H9 (cell line): ENCODE results near the gene SASH3. TPM values are rescaled to one million over a fixed set of nuclear protein-coding genes. Genes with fewer than 3 reads are reported as not detected.

ENCODE experiments used
- DNase-seq: peaks from one replicate; pipeline ENCODE4 v3.0.0-alpha.2; 2017
- H2AFZ ChIP-seq: one replicate; pipeline ENCODE4 v1.6.1; 2013; ENCODE audit warnings: mild to moderate bottlenecking, low read length, control low read depth, moderate library complexity
- H2AK5ac ChIP-seq: 2 replicates; pipeline ENCODE4 v1.6.1; 2013; ENCODE audit warnings: low read length, control low read depth, mixed read lengths; ENCODE audit not compliant: insufficient read length
- H2BK120ac ChIP-seq: one replicate; pipeline ENCODE4 v1.6.1; 2013; ENCODE audit warnings: low read depth, mild to moderate bottlenecking, low read length, control low read depth, inconsistent platforms; ENCODE audit not compliant: poor library complexity, severe bottlenecking
- H2BK12ac ChIP-seq: 2 replicates; pipeline ENCODE4 v1.6.1; 2013; ENCODE audit warnings: low read length, control low read depth, mixed read lengths, low read depth; ENCODE audit not compliant: insufficient read length
- H2BK15ac ChIP-seq: 2 replicates; pipeline ENCODE4 v1.6.1; 2013; ENCODE audit warnings: low read depth, low read length, control low read depth
- H2BK20ac ChIP-seq: one replicate; pipeline ENCODE4 v1.6.1; 2013; ENCODE audit warnings: low read depth, mild to moderate bottlenecking, low read length, control low read depth, inconsistent platforms; ENCODE audit not compliant: poor library complexity, severe bottlenecking
- H2BK5ac ChIP-seq: 2 replicates; pipeline ENCODE4 v1.6.1; 2013; ENCODE audit warnings: low read length, control low read depth, mixed read lengths; ENCODE audit not compliant: insufficient read length
- H3K14ac ChIP-seq: 2 replicates; pipeline ENCODE4 v1.6.1; 2013; ENCODE audit warnings: low read length, control low read depth; ENCODE audit not compliant: insufficient read depth
- H3K18ac ChIP-seq: 2 replicates; pipeline ENCODE4 v1.6.1; 2013; ENCODE audit warnings: low read depth, mild to moderate bottlenecking, mixed read lengths, low read length, control low read depth; ENCODE audit not compliant: insufficient read length
- H3K23ac ChIP-seq: 2 replicates; pipeline ENCODE4 v1.6.1; 2013; ENCODE audit warnings: low read length, control low read depth, mixed read lengths, low read depth; ENCODE audit not compliant: insufficient read length
- H3K23me2 ChIP-seq: 2 replicates; pipeline ENCODE4 v1.6.1; 2013; ENCODE audit warnings: low read depth, mild to moderate bottlenecking, mixed read lengths, low read length, control low read depth; ENCODE audit not compliant: insufficient read length, poor library complexity, severe bottlenecking
- H3K27ac ChIP-seq: 2 replicates; pipeline ENCODE4 v1.5.1; 2013; ENCODE audit warnings: low read length, control low read depth, mixed read lengths, low read depth; ENCODE audit not compliant: insufficient read length
- H3K27me3 ChIP-seq: 2 replicates; pipeline ENCODE4 v1.6.1; 2013; ENCODE audit warnings: low read length, control low read depth, inconsistent platforms; ENCODE audit not compliant: insufficient read depth
- H3K4ac ChIP-seq: 2 replicates; pipeline ENCODE4 v1.6.1; 2013; ENCODE audit warnings: low read depth, mild to moderate bottlenecking, control low read depth, inconsistent platforms, low read length, moderate library complexity
- H3K4me1 ChIP-seq: 2 replicates; pipeline ENCODE4 v1.6.1; 2013; ENCODE audit warnings: low read length, control low read depth, inconsistent platforms; ENCODE audit not compliant: insufficient read depth
- H3K4me2 ChIP-seq: 2 replicates; pipeline ENCODE4 v1.6.1; 2013; ENCODE audit warnings: low read length, control low read depth, mixed read lengths; ENCODE audit not compliant: insufficient read length, insufficient read depth
- H3K56ac ChIP-seq: 2 replicates; pipeline ENCODE4 v1.6.1; 2013; ENCODE audit warnings: low read depth, mild to moderate bottlenecking, mixed read lengths, low read length, control low read depth; ENCODE audit not compliant: insufficient read length
- H3K79me1 ChIP-seq: 2 replicates; pipeline ENCODE4 v1.6.1; 2013; ENCODE audit warnings: low read depth, mild to moderate bottlenecking, moderate library complexity, low read length, control low read depth, inconsistent platforms; ENCODE audit not compliant: insufficient read depth, poor library complexity, severe bottlenecking
- H3K79me2 ChIP-seq: 2 replicates; pipeline ENCODE4 v1.6.1; 2013; ENCODE audit warnings: low read length, control low read depth, inconsistent platforms; ENCODE audit not compliant: insufficient read depth
- H3K9ac ChIP-seq: 2 replicates; pipeline ENCODE4 v1.6.1; 2013; ENCODE audit warnings: low read length, control low read depth, mixed read lengths; ENCODE audit not compliant: insufficient read length; ENCODE audit errors: extremely low read depth
- H3K9me3 ChIP-seq: one replicate; pipeline ENCODE4 v1.6.1; 2013; ENCODE audit warnings: low read depth, low read length, inconsistent platforms; ENCODE audit not compliant: control insufficient read depth
- H3T11ph ChIP-seq: one replicate; pipeline ENCODE4 v1.6.1; 2013; ENCODE audit warnings: mild to moderate bottlenecking, low read length, control low read depth, inconsistent platforms
- H4K20me1 ChIP-seq: one replicate; pipeline ENCODE4 v1.6.1; 2013; ENCODE audit not compliant: control insufficient read depth, insufficient read length, insufficient read depth
- H4K5ac ChIP-seq: 2 replicates; pipeline ENCODE4 v1.6.1; 2013; ENCODE audit warnings: low read depth, mild to moderate bottlenecking, mixed read lengths, low read length, control low read depth; ENCODE audit not compliant: insufficient read length
- H4K8ac ChIP-seq: replicated peaks from 2 replicates; pipeline ENCODE4 v1.6.1; 2013; ENCODE audit warnings: low read length, control low read depth, mixed read lengths, low read depth; ENCODE audit not compliant: insufficient read length
- H4K91ac ChIP-seq: 2 replicates; pipeline ENCODE4 v1.6.1; 2013; ENCODE audit warnings: low read depth, mild to moderate bottlenecking, moderate library complexity, mixed read lengths, low read length, control low read depth; ENCODE audit not compliant: insufficient read length
- H3K27ac Mint-ChIP-seq, 3 experiments: 2 replicates in 2 of 3; 3 replicates in 1 of 3; pipeline ENCODE4 v1.8.0; 2020 to 2021; ENCODE audit warnings: mixed read lengths in 3 of 3, mild to moderate bottlenecking in 1 of 3, moderate library complexity in 1 of 3
- H3K27me3 Mint-ChIP-seq: 2 replicates; pipeline ENCODE4 v1.8.0; 2021; ENCODE audit warnings: low read depth, mild to moderate bottlenecking, moderate library complexity, mixed read lengths
- H3K36me3 Mint-ChIP-seq, 3 experiments: 2 replicates in 2 of 3; 3 replicates in 1 of 3; pipeline ENCODE4 v1.8.0; 2020 to 2021; ENCODE audit warnings: low read depth in 3 of 3, mixed read lengths in 3 of 3; ENCODE audit not compliant: insufficient read depth in 1 of 3
- H3K4me1 Mint-ChIP-seq, 2 experiments: 2 replicates each; pipeline ENCODE4 v1.8.0; 2020; ENCODE audit warnings: mixed read lengths in 2 of 2
- H3K4me3 Mint-ChIP-seq, 2 experiments: 2 replicates in 1 of 2; 3 replicates in 1 of 2; pipeline ENCODE4 v1.8.0; 2020 to 2021; ENCODE audit warnings: mild to moderate bottlenecking in 2 of 2, mixed read lengths in 2 of 2, moderate library complexity in 1 of 2
- H3K9me3 Mint-ChIP-seq, 2 experiments: 2 replicates in 1 of 2; 3 replicates in 1 of 2; pipeline ENCODE4 v1.8.0; 2020; ENCODE audit warnings: mild to moderate bottlenecking in 2 of 2, mixed read lengths in 2 of 2, moderate library complexity in 1 of 2
- WGBS: extraction: QIAGEN DNeasy Blood & Tissue Kit; methylation state at CpG from one replicate; pipeline ENCODE4 v1.1.7; 2013; ENCODE audit warnings: missing lambda C conversion rate, low lambda C conversion rate, mixed read lengths; ENCODE audit not compliant: insufficient read length; ENCODE audit errors: extremely low coverage; 5-methylcytosine and 5-hydroxymethylcytosine counted together
- total RNA-seq: library from RNA; stranded (reverse); gene quantifications from 2 replicates; pipeline ENCODE4 v1.2.1, GENCODE V29; 2021
- TF ChIP-seq, protein P1 (sequence below): fragments of 200-600 bp; sonication (generic); conservative IDR thresholded peaks from 3 replicates; pipeline ENCODE4 v1.8.0; 2021; ENCODE audit warnings: antibody characterized with exemption, mild to moderate bottlenecking

The SASH3 gene
- total RNA-seq, 1 experiment from 2014 or later, result not detected

DNA sequence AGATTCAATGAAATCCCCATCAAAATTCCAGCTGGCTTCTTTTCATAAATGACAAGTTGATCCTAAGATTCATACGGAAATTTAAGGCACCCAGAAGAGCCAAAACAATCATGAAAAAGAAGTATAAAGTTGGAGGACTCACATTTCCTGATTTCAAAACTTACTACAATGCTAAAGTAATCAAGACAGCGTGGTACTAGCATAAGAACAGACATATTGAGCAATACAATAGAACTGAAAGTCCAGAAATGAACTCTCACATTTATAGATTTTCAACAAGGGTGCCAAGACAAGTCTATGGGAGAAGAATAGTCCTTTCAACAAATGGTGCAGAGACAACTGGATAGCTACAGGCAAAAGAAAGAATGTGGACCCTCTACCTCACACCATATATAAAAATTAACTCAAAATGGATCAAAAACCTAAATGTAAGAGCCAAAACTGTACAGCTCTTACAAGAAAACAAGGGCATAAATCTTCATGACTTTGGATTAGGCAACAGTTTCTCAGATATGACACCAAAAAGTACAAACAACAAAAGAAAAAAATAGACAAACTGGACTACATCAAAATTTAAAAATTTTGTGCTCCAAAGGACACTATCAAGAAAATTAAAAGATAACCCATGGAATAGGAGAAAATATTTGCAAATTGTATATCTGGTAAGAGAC lies 28.5 kb downstream of the SASH3 start:
- Histone ChIP-seq H2BK20ac (no peak overlapping the region), H3K56ac (no peak overlapping the region), H2BK120ac (no peak overlapping the region), H3K79me1 (no peaks in the 10 kb centered on the region), H3K4ac (no peak overlapping the region), H3K27ac (no peak overlapping the region), H2BK15ac (no peak overlapping the region), H4K5ac (no peak overlapping the region), H3T11ph (no peak overlapping the region), H2AFZ (no peak overlapping the region), H3K4me1 (no peaks in the 10 kb centered on the region), H4K20me1 (no peaks in the 10 kb centered on the region), H3K14ac (no peak overlapping the region), H3K4me2 (no peak overlapping the region), H3K9me3 (no peaks in the 10 kb centered on the region), H2AK5ac (no peak overlapping the region), H3K23me2 (no peaks in the 10 kb centered on the region), H3K79me2 (no peaks in the 10 kb centered on the region), H3K23ac (no peak overlapping the region), H3K27me3 (no peaks in the 10 kb centered on the region), H4K8ac (no peak overlapping the region), H2BK12ac (no peak overlapping the region), H3K18ac (no peak overlapping the region), H3K9ac (no peak overlapping the region), H4K91ac (no peak overlapping the region), H2BK5ac (no peak overlapping the region)
- no peak for DNase-seq
- Mint-ChIP-seq H3K27ac (no peak overlapping the region), H3K4me1 (no peaks in the 10 kb centered on the region), H3K9me3 (peaks cover 0 to 53% of the 10 kb centered on the region in 2 experiments; a peak in 2 of 5 replicates), H3K27me3 (no peaks in the 10 kb centered on the region; the same call in 1 of the 2 replicates), H3K36me3 (peaks cover 39 to 47% (median 40%) of the 10 kb centered on the region in 3 experiments), H3K4me3 (no peak overlapping the region)
- TF ChIP-seq, protein P1, sequence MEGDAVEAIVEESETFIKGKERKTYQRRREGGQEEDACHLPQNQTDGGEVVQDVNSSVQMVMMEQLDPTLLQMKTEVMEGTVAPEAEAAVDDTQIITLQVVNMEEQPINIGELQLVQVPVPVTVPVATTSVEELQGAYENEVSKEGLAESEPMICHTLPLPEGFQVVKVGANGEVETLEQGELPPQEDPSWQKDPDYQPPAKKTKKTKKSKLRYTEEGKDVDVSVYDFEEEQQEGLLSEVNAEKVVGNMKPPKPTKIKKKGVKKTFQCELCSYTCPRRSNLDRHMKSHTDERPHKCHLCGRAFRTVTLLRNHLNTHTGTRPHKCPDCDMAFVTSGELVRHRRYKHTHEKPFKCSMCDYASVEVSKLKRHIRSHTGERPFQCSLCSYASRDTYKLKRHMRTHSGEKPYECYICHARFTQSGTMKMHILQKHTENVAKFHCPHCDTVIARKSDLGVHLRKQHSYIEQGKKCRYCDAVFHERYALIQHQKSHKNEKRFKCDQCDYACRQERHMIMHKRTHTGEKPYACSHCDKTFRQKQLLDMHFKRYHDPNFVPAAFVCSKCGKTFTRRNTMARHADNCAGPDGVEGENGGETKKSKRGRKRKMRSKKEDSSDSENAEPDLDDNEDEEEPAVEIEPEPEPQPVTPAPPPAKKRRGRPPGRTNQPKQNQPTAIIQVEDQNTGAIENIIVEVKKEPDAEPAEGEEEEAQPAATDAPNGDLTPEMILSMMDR, result no peak
- no CpG with 5 or more reads among the region's 2 CpGs for WGBS
